Vagina (tissue), 2 donors: Measurements from ENCODE around the gene PBRM1.

Source experiments
- CTCF ChIP-seq, 3 experiments: fragments of 450-650 bp in 2 of 3; fragments of 200-600 bp in 1 of 3; sonication (generic) in 1 of 3; IDR thresholded peaks; one replicate each; pipeline ENCODE4 v1.5.1; 2017 to 2019; ENCODE audit warnings: antibody characterized with exemption in 3 of 3, mild to moderate bottlenecking in 2 of 3, moderate library complexity in 2 of 3
- POLR2A ChIP-seq, 2 donors: fragments of 450-650 bp; IDR thresholded peaks; one replicate each; pipeline ENCODE4 v1.6.1; 2017; ENCODE audit warnings: antibody characterized with exemption in 2 of 2, mild to moderate bottlenecking in 2 of 2, moderate library complexity in 2 of 2

- TF ChIP-seq CTCF (IDR thresholded peaks at IDR 0.05): no peak
- no peak for TF ChIP-seq POLR2A (IDR thresholded peaks at IDR 0.05)
Measured at GRCh38 chr3:52697632-52697965, 11.9 kb upstream of the PBRM1 start.
